Endothelial cell (in vitro differentiated cells): ENCODE results near the gene DRD1. TPM values are rescaled to one million over a fixed set of nuclear protein-coding genes. Genes with fewer than 3 reads are reported as not detected.
"Not testable (repeated sequence)": the region's sequence is repeated elsewhere in the genome, so short reads cannot be mapped to it uniquely, and the experiment has no call there.

Experiments used
- DNase-seq: peaks from one replicate; pipeline ENCODE4 v3.0.0; 2021; ENCODE audit warnings: low spot score
- H3K27ac Mint-ChIP-seq: one replicate; pipeline ENCODE4 v1.8.0; 2021; ENCODE audit warnings: mixed read lengths, inconsistent platforms; ENCODE audit not compliant: unreplicated experiment
- H3K27me3 Mint-ChIP-seq: one replicate; pipeline ENCODE4 v1.8.0; 2021; ENCODE audit warnings: mild to moderate bottlenecking, moderate library complexity, mixed read lengths, inconsistent platforms; ENCODE audit not compliant: unreplicated experiment
- H3K36me3 Mint-ChIP-seq: one replicate; pipeline ENCODE4 v1.8.0; 2021; ENCODE audit warnings: mild to moderate bottlenecking, low read depth, mixed read lengths, inconsistent platforms; ENCODE audit not compliant: unreplicated experiment
- H3K4me1 Mint-ChIP-seq: one replicate; pipeline ENCODE4 v1.8.0; 2021; ENCODE audit warnings: mild to moderate bottlenecking, mixed read lengths, inconsistent platforms; ENCODE audit not compliant: unreplicated experiment
- H3K4me3 Mint-ChIP-seq: one replicate; pipeline ENCODE4 v1.8.0; 2021; ENCODE audit warnings: mild to moderate bottlenecking, mixed read lengths, inconsistent platforms; ENCODE audit not compliant: unreplicated experiment
- H3K9me3 Mint-ChIP-seq: one replicate; pipeline ENCODE4 v1.8.0; 2021; ENCODE audit warnings: mixed read lengths, inconsistent platforms; ENCODE audit not compliant: unreplicated experiment
- CTCF ChIP-seq: fragments of 200-600 bp; sonication (generic); IDR thresholded peaks from one replicate; pipeline ENCODE4 v1.5.0; 2021; ENCODE audit warnings: antibody characterized with exemption; ENCODE audit not compliant: unreplicated experiment
- total RNA-seq: library from RNA; stranded (reverse); fragmentation: NEBNext Ultra II Directional; extraction: Animal tissue kit (Norgen Biotek cat#: 25700); gene quantifications from one replicate; pipeline ENCODE4 v1.2.1, GENCODE V29; 2021; ENCODE audit not compliant: unreplicated experiment

The DRD1 gene
- total RNA-seq, 1 donor from 2014 or later: 0.18 TPM

DNA sequence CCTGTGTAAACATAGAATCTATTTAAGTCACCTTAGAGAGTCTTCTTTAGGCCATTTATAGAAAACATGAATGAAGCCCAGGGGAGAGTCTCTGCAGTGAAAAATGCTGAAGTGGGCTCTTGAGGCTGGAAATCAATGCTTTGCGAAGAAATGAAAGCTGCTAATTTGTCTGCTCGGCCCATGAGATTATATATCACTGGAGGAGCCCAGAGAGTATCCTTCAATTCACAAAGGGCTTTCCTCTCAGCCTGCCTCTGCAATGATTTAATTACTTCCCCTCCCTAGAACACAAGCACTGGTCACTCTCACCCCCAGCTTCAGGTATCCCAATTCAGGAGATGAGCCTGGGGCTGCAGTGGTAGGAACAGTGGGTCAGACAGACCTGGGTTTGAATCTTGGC, 8.2 kb upstream of the DRD1 start:
- no peak for TF ChIP-seq CTCF
- peaks cover 3% of the 10 kb centered on the region for H3K27me3 Mint-ChIP-seq
- DNase-seq: no peak
- no peak overlapping the region for H3K27ac Mint-ChIP-seq
- H3K4me1 Mint-ChIP-seq: no peaks in the 10 kb centered on the region
- H3K9me3 Mint-ChIP-seq: no peaks in the 10 kb centered on the region
- no peaks in the 10 kb centered on the region for H3K36me3 Mint-ChIP-seq
- no peak overlapping the region for H3K4me3 Mint-ChIP-seq

DNA sequence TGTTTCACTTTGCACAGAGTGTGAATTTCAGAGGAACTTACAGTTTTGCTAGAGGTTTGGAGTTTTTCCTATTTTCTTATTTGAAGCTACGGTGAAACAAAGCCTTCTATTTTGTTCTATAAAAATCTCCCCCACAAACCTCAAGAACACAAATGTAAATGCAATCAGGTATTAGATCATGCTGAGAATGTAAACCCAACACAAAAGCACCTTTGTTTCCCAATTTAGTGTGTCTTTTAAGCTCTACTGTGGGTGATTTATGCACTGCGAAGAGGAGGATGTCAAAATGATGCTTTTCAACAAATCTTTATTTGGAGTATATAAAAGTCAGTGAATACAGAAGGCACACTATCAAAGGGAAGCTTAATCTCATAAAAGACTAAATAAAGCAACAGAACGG, 4.3 kb upstream of the DRD1 start:
- no peak for DNase-seq
- H3K27me3 Mint-ChIP-seq: peaks cover 8% of the 10 kb centered on the region
- no peak for TF ChIP-seq CTCF
- H3K9me3 Mint-ChIP-seq: no peaks in the 10 kb centered on the region
- peaks cover 4% of the 10 kb centered on the region for H3K4me1 Mint-ChIP-seq
- no peaks in the 10 kb centered on the region for H3K36me3 Mint-ChIP-seq
- no peak overlapping the region for H3K4me3 Mint-ChIP-seq
- H3K27ac Mint-ChIP-seq: no peak overlapping the region

- Mint-ChIP-seq H3K36me3 (no peaks in the 10 kb centered on the region), H3K27ac (no peak overlapping the region), H3K9me3 (no peaks in the 10 kb centered on the region), H3K27me3 (peaks cover 11% of the 10 kb centered on the region), H3K4me3 (no peak overlapping the region), H3K4me1 (peaks cover 4% of the 10 kb centered on the region)
- no peak for DNase-seq
- TF ChIP-seq CTCF: no peak
These were observed 3.6 kb upstream of the DRD1 start for GRCh38 chr5:175447571-175447970.

GRCh38 chr5:175446378-175446777, 2.4 kb upstream of the DRD1 start:
- H3K27me3 Mint-ChIP-seq: peaks cover 12% of the 10 kb centered on the region
- H3K27ac Mint-ChIP-seq, H3K4me3 Mint-ChIP-seq, H3K9me3 Mint-ChIP-seq, DNase-seq, H3K36me3 Mint-ChIP-seq, H3K4me1 Mint-ChIP-seq: not testable (repeated sequence)

GRCh38 chr5:175444905-175445456, 999 bp upstream of the DRD1 start:
- H3K4me3 Mint-ChIP-seq: peak overlapping the region; percentile 82
- no peak for DNase-seq
- H3K27ac Mint-ChIP-seq: no peak overlapping the region
- peak; percentile 36 for TF ChIP-seq CTCF
- H3K9me3 Mint-ChIP-seq: no peaks in the 10 kb centered on the region
- H3K4me1 Mint-ChIP-seq: peaks cover 4% of the 10 kb centered on the region
- H3K27me3 Mint-ChIP-seq: peaks cover 11% of the 10 kb centered on the region
- no peaks in the 10 kb centered on the region for H3K36me3 Mint-ChIP-seq
